DOHH2 (cell line): ENCODE measurements around the gene RALGPS2.

ENCODE experiments used
- H3F3A ChIP-seq: fragments of 200-600 bp; sonication (generic), shearing (Covaris generic); 2 replicates; pipeline ENCODE4 v1.6.0; 2016; ENCODE audit warnings: antibody characterized with exemption, mild to moderate bottlenecking; ENCODE audit not compliant: control insufficient read depth, insufficient read depth
- H3K27ac ChIP-seq: fragments of 200-600 bp; sonication (generic); 2 replicates; pipeline ENCODE4 v1.5.1; 2014; ENCODE audit warnings: low read depth, mild to moderate bottlenecking, low read length, moderate library complexity
- H3K27me3 ChIP-seq: fragments of 200-600 bp; sonication (generic); 2 replicates; pipeline ENCODE4 v1.6.1; 2014; ENCODE audit warnings: mild to moderate bottlenecking, low read length, mixed read lengths; ENCODE audit not compliant: control insufficient read depth
- H3K36me3 ChIP-seq: fragments of 200-600 bp; sonication (generic); 2 replicates; pipeline ENCODE4 v1.6.1; 2014; ENCODE audit warnings: mild to moderate bottlenecking, low read length, moderate library complexity, mixed read lengths; ENCODE audit not compliant: control insufficient read depth
- H3K4me1 ChIP-seq: fragments of 200-600 bp; sonication (generic); 2 replicates; pipeline ENCODE4 v1.6.1; 2014; ENCODE audit warnings: mild to moderate bottlenecking, low read length, mixed read lengths; ENCODE audit not compliant: control insufficient read depth
- H3K4me2 ChIP-seq: fragments of 200-600 bp; sonication (generic); 2 replicates; pipeline ENCODE4 v1.6.0; 2014; ENCODE audit warnings: mild to moderate bottlenecking, low read length, moderate library complexity
- H3K4me3 ChIP-seq: fragments of 200-600 bp; sonication (generic); 2 replicates; pipeline ENCODE4 v1.5.1; 2014; ENCODE audit warnings: mild to moderate bottlenecking, low read length, mixed read lengths
- H3K79me2 ChIP-seq: fragments of 200-600 bp; sonication (generic); 2 replicates; pipeline ENCODE4 v1.6.1; 2014; ENCODE audit warnings: mild to moderate bottlenecking, low read length, mixed read lengths; ENCODE audit not compliant: control insufficient read depth
- H3K9me2 ChIP-seq: fragments of 200-600 bp; sonication (generic); replicated peaks from 2 replicates; pipeline ENCODE4 v1.6.1; 2014; ENCODE audit warnings: mild to moderate bottlenecking, low read length, mixed read lengths; ENCODE audit not compliant: control insufficient read depth
- H3K9me3 ChIP-seq: fragments of 200-600 bp; sonication (generic); 2 replicates; pipeline ENCODE4 v1.6.1; 2014; ENCODE audit warnings: antibody characterized with exemption, low read length, mixed read lengths; ENCODE audit not compliant: control insufficient read depth, insufficient read depth
- H4K20me1 ChIP-seq: fragments of 200-600 bp; sonication (generic); 2 replicates; pipeline ENCODE4 v1.6.0; 2014; ENCODE audit warnings: low read depth, mild to moderate bottlenecking, antibody characterized with exemption, low read length, moderate library complexity; ENCODE audit not compliant: control insufficient read depth, insufficient read depth
- EZH2phosphoT487 ChIP-seq: fragments of 200-600 bp; sonication (generic); IDR thresholded peaks from 2 replicates; pipeline ENCODE4 v1.6.1; 2017; ENCODE audit warnings: borderline replicate concordance, mild to moderate bottlenecking, antibody characterized with exemption, low read length, moderate library complexity, mixed read lengths
- TF ChIP-seq, protein P1 (sequence below): fragments of 200-600 bp; sonication (generic); IDR thresholded peaks from one replicate; pipeline ENCODE4 v1.5.1; 2014; ENCODE audit warnings: antibody characterized with exemption, mild to moderate bottlenecking, low read depth, low read length; ENCODE audit not compliant: poor library complexity, severe bottlenecking

RALGPS2 gene

DNA sequence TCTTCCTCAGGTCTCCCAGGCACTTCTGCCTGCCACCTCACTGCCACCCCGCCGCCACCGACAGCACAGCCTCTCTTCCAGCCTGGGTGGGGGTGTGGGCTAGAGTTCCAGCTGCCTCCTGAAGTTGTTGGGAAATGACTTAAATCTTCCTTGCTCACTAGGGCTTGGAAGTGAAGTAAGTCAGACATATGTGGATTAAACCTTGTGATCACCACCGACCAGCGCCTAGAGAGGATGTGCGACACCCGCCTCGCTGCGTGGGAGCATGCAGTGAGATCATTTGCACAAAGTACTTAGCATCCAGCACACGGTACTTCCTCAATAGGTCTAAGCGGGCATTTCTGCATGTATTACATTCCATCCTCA lies 229.3 kb downstream of the RALGPS2 start:
- Histone ChIP-seq H3K4me2 (no peak overlapping the region), H3F3A (no peaks in the 10 kb centered on the region), H3K9me2 (no peaks in the 10 kb centered on the region), H3K27ac (no peak overlapping the region), H3K36me3 (no peaks in the 10 kb centered on the region), H3K4me3 (no peak overlapping the region), H4K20me1 (no peaks in the 10 kb centered on the region), H3K27me3 (no peaks in the 10 kb centered on the region), H3K9me3 (no peaks in the 10 kb centered on the region), H3K4me1 (no peaks in the 10 kb centered on the region), H3K79me2 (no peaks in the 10 kb centered on the region)
- TF ChIP-seq, protein P1, sequence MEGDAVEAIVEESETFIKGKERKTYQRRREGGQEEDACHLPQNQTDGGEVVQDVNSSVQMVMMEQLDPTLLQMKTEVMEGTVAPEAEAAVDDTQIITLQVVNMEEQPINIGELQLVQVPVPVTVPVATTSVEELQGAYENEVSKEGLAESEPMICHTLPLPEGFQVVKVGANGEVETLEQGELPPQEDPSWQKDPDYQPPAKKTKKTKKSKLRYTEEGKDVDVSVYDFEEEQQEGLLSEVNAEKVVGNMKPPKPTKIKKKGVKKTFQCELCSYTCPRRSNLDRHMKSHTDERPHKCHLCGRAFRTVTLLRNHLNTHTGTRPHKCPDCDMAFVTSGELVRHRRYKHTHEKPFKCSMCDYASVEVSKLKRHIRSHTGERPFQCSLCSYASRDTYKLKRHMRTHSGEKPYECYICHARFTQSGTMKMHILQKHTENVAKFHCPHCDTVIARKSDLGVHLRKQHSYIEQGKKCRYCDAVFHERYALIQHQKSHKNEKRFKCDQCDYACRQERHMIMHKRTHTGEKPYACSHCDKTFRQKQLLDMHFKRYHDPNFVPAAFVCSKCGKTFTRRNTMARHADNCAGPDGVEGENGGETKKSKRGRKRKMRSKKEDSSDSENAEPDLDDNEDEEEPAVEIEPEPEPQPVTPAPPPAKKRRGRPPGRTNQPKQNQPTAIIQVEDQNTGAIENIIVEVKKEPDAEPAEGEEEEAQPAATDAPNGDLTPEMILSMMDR: no peak
- no peak for TF ChIP-seq EZH2phosphoT487

DNA sequence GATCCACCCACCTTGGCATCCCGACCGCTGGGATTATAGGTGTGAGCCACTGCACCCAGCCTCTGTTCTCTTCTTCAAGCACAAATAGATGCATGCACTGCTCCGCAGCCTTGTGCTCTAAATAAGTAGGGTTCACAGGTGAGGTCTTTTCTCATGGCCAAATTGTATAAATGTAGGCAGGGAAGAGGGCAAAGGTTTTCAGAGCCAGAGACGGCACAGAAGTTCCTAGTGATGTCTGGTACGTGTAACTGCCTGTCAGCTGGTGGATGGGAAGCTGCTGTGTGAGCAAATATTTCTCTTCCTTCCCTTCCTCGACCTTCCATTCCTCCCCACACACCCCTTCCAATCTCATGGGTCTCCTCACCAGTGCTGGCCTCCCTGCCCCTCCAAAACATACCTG lies 229.9 kb downstream of the RALGPS2 start:
- H3K27me3 ChIP-seq: no peaks in the 10 kb centered on the region
- H3K36me3 ChIP-seq: no peaks in the 10 kb centered on the region
- H3K79me2 ChIP-seq: no peaks in the 10 kb centered on the region
- H4K20me1 ChIP-seq: no peaks in the 10 kb centered on the region
- TF ChIP-seq EZH2phosphoT487: no peak
- TF ChIP-seq, protein P1: no peak
- no peak overlapping the region for H3K4me3 ChIP-seq
- H3K4me1 ChIP-seq: no peaks in the 10 kb centered on the region
- no peaks in the 10 kb centered on the region for H3K9me2 ChIP-seq
- H3K27ac ChIP-seq: no peak overlapping the region
- H3K4me2 ChIP-seq: no peak overlapping the region
- H3F3A ChIP-seq: no peaks in the 10 kb centered on the region
- no peaks in the 10 kb centered on the region for H3K9me3 ChIP-seq

DNA sequence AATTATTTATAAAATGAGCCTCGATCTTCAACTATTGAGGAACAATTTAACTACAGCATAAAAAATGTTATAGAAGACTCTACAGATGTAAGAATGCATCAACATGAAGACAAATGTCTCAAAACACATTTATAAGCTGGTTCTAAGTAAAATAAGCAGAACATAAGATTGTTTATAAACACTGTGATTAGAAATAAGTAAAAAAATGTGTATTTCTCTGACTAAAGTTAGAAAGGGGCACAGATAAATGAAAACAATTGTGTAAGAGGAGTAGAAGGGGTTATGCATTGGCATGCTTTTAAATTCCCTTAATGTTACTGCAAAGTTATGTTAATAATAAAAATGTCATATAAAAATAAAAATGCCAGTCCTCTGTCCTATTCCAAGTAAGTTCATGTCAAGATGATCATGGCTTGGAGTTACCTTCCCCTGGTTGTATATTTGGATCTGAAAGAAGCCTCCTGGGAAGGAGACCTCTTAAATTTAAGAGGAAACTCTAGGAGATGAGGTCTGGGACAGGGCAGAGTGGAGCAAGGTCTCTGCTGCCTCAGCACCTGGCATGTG lies 230.4 kb downstream of the RALGPS2 start:
- Histone ChIP-seq H3K4me2 (no peak overlapping the region), H3K27me3 (no peaks in the 10 kb centered on the region), H3K27ac (no peak overlapping the region), H3K79me2 (no peaks in the 10 kb centered on the region), H3K9me3 (no peaks in the 10 kb centered on the region), H3K4me1 (no peaks in the 10 kb centered on the region), H3K9me2 (no peaks in the 10 kb centered on the region), H4K20me1 (no peaks in the 10 kb centered on the region), H3K4me3 (no peak overlapping the region), H3K36me3 (no peaks in the 10 kb centered on the region), H3F3A (no peaks in the 10 kb centered on the region)
- no peak for TF ChIP-seq EZH2phosphoT487
- TF ChIP-seq, protein P1: no peak
